GM21786 (cell line): ENCODE results near the gene IBA57.

Source experiments
- ATAC-seq: cut with Tn5 transposase; IDR thresholded peaks from one replicate; pipeline ENCODE4 v1.9.1; 2021; ENCODE audit not compliant: unreplicated experiment

The IBA57 gene

GRCh38 chr1:228144193-228144992, 21.2 kb upstream of the IBA57 start:
- no peak for ATAC-seq

- ATAC-seq: no peak
Measured at GRCh38 chr1:228144993-228145343, 20.6 kb upstream of the IBA57 start.

- no peak for ATAC-seq
Measured at GRCh38 chr1:228145463-228146416, 19.9 kb upstream of the IBA57 start.

GRCh38 chr1:228146417-228147150, 19.0 kb upstream of the IBA57 start:
- ATAC-seq: no peak

- ATAC-seq: no peak
Measured at GRCh38 chr1:228147151-228147693, 18.4 kb upstream of the IBA57 start.

- ATAC-seq: no peak
Measured at GRCh38 chr1:228147768-228148167, 17.8 kb upstream of the IBA57 start.

- ATAC-seq: no peak
Measured at GRCh38 chr1:228148196-228148861, 17.3 kb upstream of the IBA57 start.

- ATAC-seq: no peak
Measured at GRCh38 chr1:228148935-228149405, 16.6 kb upstream of the IBA57 start.

GRCh38 chr1:228149406-228150119, 16.0 kb upstream of the IBA57 start, which contains the start of gene GJC2:
Gene GJC2, plus strand, starts transcription at chr1:228149930. Its CDS starts 7,829 bp downstream, at chr1:228157759.
- ATAC-seq: no peak

GRCh38 chr1:228150120-228150460, 15.5 kb upstream of the IBA57 start:
- no peak for ATAC-seq

GRCh38 chr1:228150461-228151179, 15.0 kb upstream of the IBA57 start:
- no peak for ATAC-seq

GRCh38 chr1:228151180-228151925, 14.3 kb upstream of the IBA57 start:
- ATAC-seq: no peak

GRCh38 chr1:228152097-228152917, 13.3 kb upstream of the IBA57 start:
- no peak for ATAC-seq

GRCh38 chr1:228152918-228153258, 12.7 kb upstream of the IBA57 start:
- no peak for ATAC-seq

- ATAC-seq: no peak
Measured at GRCh38 chr1:228154021-228154669, 11.5 kb upstream of the IBA57 start.

- no peak for ATAC-seq
Measured at GRCh38 chr1:228154670-228155571, 10.7 kb upstream of the IBA57 start.
